GM12864 (cell line): ENCODE results near the gene ARPC1A.
"Not testable (repeated sequence)": the region's sequence is repeated elsewhere in the genome, so short reads cannot be mapped to it uniquely, and the experiment has no call there.

Source experiments
- DNase-seq: peaks from one replicate; pipeline ENCODE4 v3.0.0-alpha.2; 2011; ENCODE audit warnings: low read depth
- H3K4me3 ChIP-seq: 2 replicates; pipeline ENCODE4 v1.5.1; 2011; ENCODE audit warnings: mild to moderate bottlenecking, low read depth, low read length, control low read depth
- CTCF ChIP-seq: IDR thresholded peaks from 2 replicates; pipeline ENCODE4 v1.5.1; 2011; ENCODE audit warnings: low read depth, mild to moderate bottlenecking, moderate library complexity, low read length, control low read depth, inconsistent platforms; ENCODE audit errors: missing control alignments

The ARPC1A gene

GRCh38 chr7:99325592-99326407, at the start of gene ARPC1A:
Gene ARPC1A, plus strand, starts transcription at chr7:99325898. Its CDS starts 7,456 bp downstream, at chr7:99333354.
- DNase-seq = peak; percentile 72
- peak within 1 kb of the TSS; percentile 83 for H3K4me3 ChIP-seq
- TF ChIP-seq CTCF = no peak

DNA sequence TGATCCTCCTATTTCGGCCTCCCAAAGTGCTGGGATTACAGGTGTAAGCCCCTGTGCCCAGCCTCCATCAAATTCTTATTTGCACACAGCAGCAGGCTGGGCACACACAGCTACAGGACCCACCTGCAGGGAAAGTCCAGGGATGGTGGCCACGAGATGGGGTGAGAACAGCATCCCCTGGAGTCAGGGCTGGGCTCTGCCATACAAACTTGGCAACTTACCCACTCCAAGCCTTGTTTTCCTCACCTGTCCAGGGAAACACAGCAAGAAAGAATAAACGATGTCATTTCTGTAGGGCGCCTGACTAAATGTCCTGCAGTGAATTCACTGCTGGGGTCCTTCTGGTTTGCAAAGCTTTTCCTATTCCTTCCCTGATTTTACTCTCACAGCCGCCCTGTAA, 47.5 kb upstream of the ARPC1A start:
- DNase-seq = no peak
- no peak for TF ChIP-seq CTCF
- no peak overlapping the region for H3K4me3 ChIP-seq

DNA sequence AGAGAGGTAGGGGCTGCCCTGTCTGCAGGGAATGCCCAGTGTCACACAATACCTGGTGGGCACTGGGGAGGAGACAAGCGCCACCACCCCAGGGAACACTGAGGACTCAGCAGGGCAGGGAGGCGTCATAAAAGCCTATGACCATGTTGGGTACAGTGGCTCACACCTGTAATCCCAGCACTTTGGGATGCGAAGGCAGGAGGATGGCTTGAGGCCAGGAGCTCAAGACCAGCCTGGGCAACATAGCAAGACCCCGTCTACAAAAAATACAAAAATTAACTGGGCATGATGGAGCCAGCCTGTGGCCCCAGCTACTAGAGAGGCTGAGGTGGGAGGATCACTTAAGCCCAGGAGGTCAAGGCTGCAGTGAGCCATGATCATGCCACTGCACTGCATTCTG, 41.5 kb upstream of the ARPC1A start:
- H3K4me3 ChIP-seq, DNase-seq: not testable (repeated sequence)

DNA sequence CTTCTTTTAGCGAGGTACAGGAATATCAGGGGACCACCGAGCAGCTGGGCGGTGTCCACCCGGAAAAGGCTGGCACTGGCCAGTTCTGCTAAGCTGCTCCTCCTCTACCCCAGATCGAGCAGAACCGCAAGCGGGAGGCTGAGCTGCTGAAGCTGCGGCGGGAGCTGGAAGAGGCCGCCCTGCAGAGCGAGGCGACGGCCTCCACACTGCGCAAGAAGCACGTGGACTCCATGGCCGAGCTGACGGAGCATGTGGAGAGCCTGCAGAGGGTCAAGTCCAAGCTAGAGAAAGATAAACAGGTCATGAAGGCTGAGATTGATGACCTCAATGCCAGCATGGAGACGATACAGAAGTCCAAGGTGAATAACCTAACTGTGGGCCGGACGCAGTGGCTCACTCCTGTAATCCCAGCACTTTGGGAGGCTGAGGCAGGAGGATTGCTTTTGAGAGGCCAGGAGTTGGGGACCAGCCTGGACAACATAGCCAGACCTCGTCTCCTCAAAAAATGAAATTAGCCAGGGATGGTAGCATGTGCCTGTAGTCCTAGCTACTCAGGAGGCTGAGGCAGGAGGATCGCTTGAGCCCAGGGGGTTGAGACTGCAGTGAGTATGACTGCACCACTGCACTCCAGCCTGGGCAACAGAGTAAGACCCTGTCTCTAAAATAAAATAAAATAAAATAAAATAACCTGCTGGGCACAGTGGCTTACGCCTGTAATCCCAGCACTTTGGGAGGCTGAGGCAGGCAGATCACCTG, 37.7 kb upstream of the ARPC1A start:
- no peak for DNase-seq
- no peak for TF ChIP-seq CTCF
- H3K4me3 ChIP-seq = no peak overlapping the region

GRCh38 chr7:99289185-99289584, 36.5 kb upstream of the ARPC1A start:
- no peak overlapping the region for H3K4me3 ChIP-seq
- no peak for DNase-seq
- TF ChIP-seq CTCF = no peak

- DNase-seq, H3K4me3 ChIP-seq: not testable (repeated sequence)
Measured at GRCh38 chr7:99290148-99290547, 35.5 kb upstream of the ARPC1A start.

GRCh38 chr7:99290980-99291607, 34.6 kb upstream of the ARPC1A start:
- DNase-seq = no peak
- TF ChIP-seq CTCF = no peak
- no peak overlapping the region for H3K4me3 ChIP-seq
